SK-N-SH treated with all-trans-retinoic acid at 6 μM for 48 hours (cell line): Measurements from ENCODE around the gene FZD4.
"Not testable (repeated sequence)": the region's sequence is repeated elsewhere in the genome, so short reads cannot be mapped to it uniquely, and the experiment has no call there.

ENCODE experiments used
- ATAC-seq: fragments of 200-7000 bp; cut with Tn5 transposase; 3 replicates; pipeline ENCODE4 v1.9.1; 2020; ENCODE audit warnings: mild to moderate bottlenecking, moderate library complexity
- ARNTL ChIP-seq: fragments of 450-650 bp; formaldehyde crosslinking; IDR thresholded peaks from 2 replicates; pipeline ENCODE4 v1.5.0; 2020; ENCODE audit warnings: low read depth, mild to moderate bottlenecking, moderate library complexity, borderline replicate concordance
- BACH2 ChIP-seq: fragments of 250-450 bp; sonication (Bioruptor Pico); IDR thresholded peaks from 2 replicates; pipeline ENCODE4 v1.9.0; 2021; ENCODE audit warnings: mild to moderate bottlenecking, borderline replicate concordance
- CSDC2 ChIP-seq: fragments of 250-450 bp; sonication (Bioruptor Pico); IDR thresholded peaks from 2 replicates; pipeline ENCODE4 v1.5.0; 2020; ENCODE audit warnings: mild to moderate bottlenecking, moderate library complexity
- CSRNP3 ChIP-seq: fragments of 250-450 bp; sonication (Bioruptor Pico); IDR thresholded peaks from 2 replicates; pipeline ENCODE4 v1.5.1; 2021; ENCODE audit warnings: mild to moderate bottlenecking, moderate library complexity
- ESRRG ChIP-seq: fragments of 250-450 bp; sonication (Bioruptor Pico); IDR thresholded peaks from 2 replicates; pipeline ENCODE4 v1.6.1; 2021; ENCODE audit warnings: mild to moderate bottlenecking
- GLIS3 ChIP-seq: fragments of 250-450 bp; sonication (Bioruptor Pico); IDR thresholded peaks from 2 replicates; pipeline ENCODE4 v1.5.0; 2020; ENCODE audit warnings: mild to moderate bottlenecking, moderate library complexity
- ISL1 ChIP-seq: fragments of 250-450 bp; sonication (Bioruptor Pico); IDR thresholded peaks from 2 replicates; pipeline ENCODE4 v2.1.2; 2022; ENCODE audit warnings: mild to moderate bottlenecking, moderate library complexity
- OSR1 ChIP-seq: fragments of 250-450 bp; sonication (Bioruptor Pico); IDR thresholded peaks from 2 replicates; pipeline ENCODE4 v1.8.0; 2022; ENCODE audit warnings: moderate library complexity, mild to moderate bottlenecking, inconsistent platforms
- PATZ1 ChIP-seq: fragments of 250-450 bp; sonication (Bioruptor Pico); IDR thresholded peaks from 2 replicates; pipeline ENCODE4 v1.8.0; 2020; ENCODE audit warnings: mild to moderate bottlenecking, moderate library complexity, borderline replicate concordance
- POU6F1 ChIP-seq: fragments of 250-450 bp; sonication (Bioruptor Pico); IDR thresholded peaks from 2 replicates; pipeline ENCODE4 v1.8.0; 2021; ENCODE audit warnings: low read depth, mild to moderate bottlenecking, moderate library complexity, borderline replicate concordance
- RARB ChIP-seq: fragments of 250-450 bp; sonication (Bioruptor Pico); IDR thresholded peaks from 2 replicates; pipeline ENCODE4 v1.8.0; 2021; ENCODE audit warnings: mild to moderate bottlenecking, moderate library complexity
- SNAI2 ChIP-seq: fragments of 250-450 bp; sonication (Bioruptor Pico); IDR thresholded peaks from 2 replicates; pipeline ENCODE4 v1.5.0; 2020; ENCODE audit warnings: mild to moderate bottlenecking, moderate library complexity
- TCF4 ChIP-seq: fragments of 250-450 bp; sonication (Bioruptor Pico); IDR thresholded peaks from 2 replicates; pipeline ENCODE4 v1.8.0; 2021; ENCODE audit warnings: mild to moderate bottlenecking, moderate library complexity, borderline replicate concordance
- TOX ChIP-seq: fragments of 250-450 bp; sonication (Bioruptor Pico); IDR thresholded peaks from 2 replicates; pipeline ENCODE4 v1.8.0; 2021; ENCODE audit warnings: mild to moderate bottlenecking, moderate library complexity, borderline replicate concordance
- ZC3H10 ChIP-seq: fragments of 250-450 bp; sonication (Bioruptor Pico); IDR thresholded peaks from 2 replicates; pipeline ENCODE4 v1.5.1; 2021; ENCODE audit warnings: mild to moderate bottlenecking, moderate library complexity
- ZFP3 ChIP-seq: fragments of 250-450 bp; sonication (Bioruptor Pico); IDR thresholded peaks from 2 replicates; pipeline ENCODE4 v1.5.0; 2020; ENCODE audit warnings: mild to moderate bottlenecking, moderate library complexity
- ZFP30 ChIP-seq: fragments of 450-650 bp; formaldehyde crosslinking; IDR thresholded peaks from 2 replicates; pipeline ENCODE4 v1.5.0; 2022; ENCODE audit warnings: mild to moderate bottlenecking, moderate library complexity
- ZNF565 ChIP-seq: fragments of 450-650 bp; formaldehyde crosslinking; conservative IDR thresholded peaks from 2 replicates; pipeline ENCODE4 v1.5.0; 2020; ENCODE audit warnings: low read depth, mild to moderate bottlenecking, moderate library complexity
- ZNF70 ChIP-seq: fragments of 450-650 bp; formaldehyde crosslinking; IDR thresholded peaks from 2 replicates; pipeline ENCODE4 v1.5.0; 2020; ENCODE audit warnings: mild to moderate bottlenecking, moderate library complexity
- TF ChIP-seq, protein P1 (sequence below): fragments of 250-450 bp; sonication (Bioruptor Pico); IDR thresholded peaks from 2 replicates; pipeline ENCODE4 v1.5.1; 2020; ENCODE audit warnings: low read depth, mild to moderate bottlenecking, moderate library complexity

FZD4 gene

GRCh38 chr11:86955361-86956120 is at the start of gene FZD4:
TSS of gene FZD4 (minus strand) at chr11:86955395. CDS start at chr11:86955085, 310 bp downstream.
- peak; percentile 96 for ATAC-seq
- TF ChIP-seq ESRRG: no peak

- ATAC-seq: not testable (repeated sequence)
These were observed 49.1 kb upstream of the FZD4 start for GRCh38 chr11:87004281-87004680.

DNA sequence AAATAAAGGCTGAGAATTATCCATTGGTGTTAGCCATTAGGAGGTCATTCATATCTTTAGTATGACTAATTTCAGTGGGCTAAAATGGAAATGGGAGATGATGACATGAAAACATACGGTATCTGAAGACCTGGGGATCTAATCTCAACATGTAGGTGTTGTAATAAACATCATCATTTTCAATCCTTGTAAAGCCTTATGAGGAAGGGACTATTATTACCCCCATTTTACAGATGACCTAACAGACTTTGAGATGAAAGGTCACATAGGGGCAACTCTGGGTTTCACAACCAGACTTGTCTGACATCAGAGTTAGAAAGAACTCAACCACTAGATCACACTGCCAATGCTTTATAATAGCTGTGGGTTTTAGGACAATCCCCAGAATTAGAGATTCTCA is 47.7 kb upstream of the FZD4 start:
- no peak for TF ChIP-seq SNAI2 (CRISPR knock-in tag)
- TF ChIP-seq, all 23 proteins: peak for 0
- no peak for ATAC-seq

GRCh38 chr11:86999859-87000753 is 44.9 kb upstream of the FZD4 start:
- ATAC-seq: peak; percentile 89
- TF ChIP-seq ZNF70 (CRISPR knock-in tag) (no peak), ESRRG (no peak), POU6F1 (CRISPR knock-in tag) (no peak), ZFP30 (CRISPR knock-in tag) (no peak), BACH2 (CRISPR knock-in tag) (no peak), ISL1 (peak; percentile 39; the same call in 1 of the 2 replicates), ARNTL (CRISPR knock-in tag) (no peak)
- TF ChIP-seq, all 23 proteins: peak for 1

GRCh38 chr11:86999388-86999787 is 44.2 kb upstream of the FZD4 start:
- ATAC-seq: no peak
- TF ChIP-seq ZFP3 (CRISPR knock-in tag): no peak
- TF ChIP-seq CSRNP3 (CRISPR knock-in tag): no peak

GRCh38 chr11:86996953-86997570 is 41.9 kb upstream of the FZD4 start:
- TF ChIP-seq TOX (CRISPR knock-in tag) (no peak), CSDC2 (CRISPR knock-in tag) (no peak), GLIS3 (CRISPR knock-in tag) (no peak), PATZ1 (CRISPR knock-in tag) (no peak), CSRNP3 (CRISPR knock-in tag) (no peak), TCF4 (CRISPR knock-in tag) (no peak), RARB (no peak), ZC3H10 (no peak), ESRRG (no peak), SNAI2 (CRISPR knock-in tag) (no peak), ZNF565 (CRISPR knock-in tag) (no peak), OSR1 (CRISPR knock-in tag) (no peak), BACH2 (CRISPR knock-in tag) (no peak), POU6F1 (CRISPR knock-in tag) (no peak)
- TF ChIP-seq, protein P1, sequence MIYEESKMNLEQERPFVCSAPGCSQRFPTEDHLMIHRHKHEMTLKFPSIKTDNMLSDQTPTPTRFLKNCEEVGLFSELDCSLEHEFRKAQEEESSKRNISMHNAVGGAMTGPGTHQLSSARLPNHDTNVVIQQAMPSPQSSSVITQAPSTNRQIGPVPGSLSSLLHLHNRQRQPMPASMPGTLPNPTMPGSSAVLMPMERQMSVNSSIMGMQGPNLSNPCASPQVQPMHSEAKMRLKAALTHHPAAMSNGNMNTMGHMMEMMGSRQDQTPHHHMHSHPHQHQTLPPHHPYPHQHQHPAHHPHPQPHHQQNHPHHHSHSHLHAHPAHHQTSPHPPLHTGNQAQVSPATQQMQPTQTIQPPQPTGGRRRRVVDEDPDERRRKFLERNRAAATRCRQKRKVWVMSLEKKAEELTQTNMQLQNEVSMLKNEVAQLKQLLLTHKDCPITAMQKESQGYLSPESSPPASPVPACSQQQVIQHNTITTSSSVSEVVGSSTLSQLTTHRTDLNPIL (CRISPR knock-in tag): no peak
- ATAC-seq: no peak
